HG02840 (cell line): ENCODE results near the gene IFNA6.

Source experiments
- ATAC-seq: cut with Tn5 transposase; IDR thresholded peaks from one replicate; pipeline ENCODE4 v1.9.1; 2021; ENCODE audit warnings: mild to moderate bottlenecking, moderate library complexity, moderate number of reproducible peaks; ENCODE audit not compliant: unreplicated experiment, low FRiP score

The IFNA6 gene

DNA sequence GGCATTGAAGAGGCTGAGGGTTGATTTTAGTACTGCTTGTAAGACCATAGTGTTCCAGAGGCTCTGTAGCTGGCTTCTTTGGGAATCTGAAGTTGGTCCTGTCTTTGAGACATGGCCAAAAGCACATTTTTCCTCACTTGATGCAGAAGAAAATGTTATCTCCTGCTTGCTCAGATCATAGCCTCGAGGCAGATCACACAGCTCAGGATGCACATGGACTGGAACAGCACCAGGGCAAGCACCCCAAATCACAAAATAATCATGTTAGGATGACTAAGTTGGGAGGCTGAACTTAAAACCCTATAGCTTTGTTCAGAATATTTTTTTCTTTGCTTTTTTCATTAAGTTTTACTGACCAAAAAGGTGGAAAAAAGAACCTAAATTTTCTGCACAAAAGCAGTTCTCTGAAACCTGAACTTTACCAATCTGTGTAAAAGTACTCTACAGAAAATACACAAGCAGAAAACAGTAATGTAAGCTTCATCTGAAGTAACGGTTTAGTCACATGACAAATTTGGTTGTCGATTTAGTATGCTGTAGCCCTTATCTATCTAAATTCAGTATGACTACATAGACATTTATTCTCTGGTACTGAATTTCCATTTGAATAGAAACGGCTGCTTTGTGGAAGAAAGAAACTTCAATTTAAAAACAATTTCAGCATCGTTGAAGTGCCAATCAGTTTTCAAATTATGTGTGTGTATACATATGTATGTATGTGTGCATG, 18.8 kb downstream of the IFNA6 start:
- ATAC-seq, result no peak

GRCh38 chr9:21326526-21327139, 24.1 kb downstream of the IFNA6 start:
- ATAC-seq, result peak; percentile 72

- no peak for ATAC-seq
These were observed 26.6 kb downstream of the IFNA6 start for GRCh38 chr9:21324047-21324446.

- ATAC-seq, result no peak
These were observed 27.7 kb downstream of the IFNA6 start for GRCh38 chr9:21322911-21323461.

- ATAC-seq, result no peak
These were observed 30.2 kb downstream of the IFNA6 start for GRCh38 chr9:21320465-21320864.

DNA sequence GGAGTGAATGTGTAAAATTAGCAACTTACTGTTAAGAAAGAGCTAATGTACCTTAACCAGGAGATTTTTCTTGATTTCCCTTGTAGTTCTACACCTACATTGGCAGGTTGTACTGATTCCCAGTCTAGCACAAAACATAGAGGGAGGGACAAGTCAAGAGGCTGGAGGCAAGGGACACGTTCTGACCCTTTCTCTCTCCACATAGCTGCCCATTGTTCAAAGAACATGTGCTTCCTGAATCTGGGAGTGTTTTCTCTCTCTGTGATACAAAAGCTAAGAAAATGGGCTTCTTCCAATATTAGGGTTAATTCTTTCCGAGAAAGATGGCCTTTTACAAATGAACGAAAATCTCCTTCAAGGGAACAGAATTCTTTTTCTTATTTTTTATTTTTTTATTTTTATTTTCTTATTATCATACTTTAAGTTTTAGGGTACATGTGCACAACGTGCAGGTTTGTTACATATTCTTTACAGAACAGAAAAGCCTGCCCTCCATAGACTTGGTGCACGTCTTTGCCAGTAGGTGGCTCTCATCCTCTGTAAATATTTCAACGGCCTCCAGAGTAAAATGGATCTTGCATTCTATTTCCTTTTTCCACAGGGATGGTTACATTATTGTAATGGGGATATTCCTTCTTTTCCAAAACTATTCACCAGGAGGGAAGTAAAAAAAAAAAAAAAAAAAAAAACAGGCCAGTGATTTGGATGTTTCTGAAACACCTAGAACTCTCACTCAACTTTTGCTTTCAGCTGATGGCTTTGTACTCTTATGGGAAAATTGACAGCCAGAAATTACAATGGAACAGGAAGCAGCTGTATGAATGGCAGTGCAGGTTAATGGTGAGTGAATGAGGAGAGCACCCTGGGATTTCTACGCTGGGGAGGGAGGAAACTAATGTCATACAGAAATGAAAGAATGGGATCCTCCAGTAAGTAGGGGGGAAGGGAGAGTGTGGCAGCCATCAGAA, 32.4 kb downstream of the IFNA6 start:
- ATAC-seq, result peak; percentile 68

DNA sequence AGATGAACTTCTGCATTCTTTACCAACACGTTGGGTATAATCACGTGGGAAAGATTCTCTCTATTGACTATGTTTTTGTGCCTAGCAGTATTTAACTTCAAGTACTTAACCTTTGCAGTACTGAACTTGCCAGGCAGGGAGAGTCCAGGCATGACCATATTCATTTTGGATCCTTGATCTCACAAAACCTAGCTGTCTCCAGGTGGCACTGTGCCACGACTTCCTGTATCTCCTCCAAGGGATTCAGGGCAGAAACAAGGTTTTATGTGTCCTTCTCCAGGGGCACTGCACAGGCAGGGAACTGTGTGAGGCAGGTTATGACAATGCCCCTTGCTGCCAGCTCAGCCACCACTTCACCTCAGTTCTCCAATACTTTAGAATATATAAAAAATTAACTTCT, 33.8 kb downstream of the IFNA6 start:
- ATAC-seq, result no peak

- ATAC-seq, result no peak
These were observed 34.5 kb downstream of the IFNA6 start for GRCh38 chr9:21316032-21316842.

DNA sequence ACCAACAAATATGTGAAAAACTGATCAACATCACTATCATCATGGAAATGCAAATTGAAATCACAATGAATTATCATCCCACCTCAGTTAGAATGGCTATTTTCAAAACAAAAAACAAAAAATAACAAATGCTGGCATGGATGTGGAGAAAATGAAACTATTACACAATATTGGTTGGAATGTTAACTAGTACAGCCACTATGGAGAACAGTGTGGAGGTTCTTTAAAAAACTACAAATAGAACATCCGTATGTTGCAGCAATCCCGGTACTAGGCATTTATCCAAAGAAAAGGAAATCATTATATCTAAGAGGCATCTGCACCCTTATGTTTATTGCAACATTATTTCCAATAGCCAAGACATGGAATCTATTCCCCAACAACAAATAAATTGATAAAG, 36.5 kb downstream of the IFNA6 start:
- no peak for ATAC-seq

- no peak for ATAC-seq
These were observed 38.8 kb downstream of the IFNA6 start for GRCh38 chr9:21311889-21312288.

GRCh38 chr9:21305213-21305612, 45.5 kb downstream of the IFNA6 start, which contains the start of gene IFNA5:
Gene IFNA5, minus strand, starts transcription at chr9:21305313. Its CDS starts 57 bp downstream, at chr9:21305256.
- ATAC-seq, result no peak
